Measurements from ENCODE around the gene PAX3.

DNA sequence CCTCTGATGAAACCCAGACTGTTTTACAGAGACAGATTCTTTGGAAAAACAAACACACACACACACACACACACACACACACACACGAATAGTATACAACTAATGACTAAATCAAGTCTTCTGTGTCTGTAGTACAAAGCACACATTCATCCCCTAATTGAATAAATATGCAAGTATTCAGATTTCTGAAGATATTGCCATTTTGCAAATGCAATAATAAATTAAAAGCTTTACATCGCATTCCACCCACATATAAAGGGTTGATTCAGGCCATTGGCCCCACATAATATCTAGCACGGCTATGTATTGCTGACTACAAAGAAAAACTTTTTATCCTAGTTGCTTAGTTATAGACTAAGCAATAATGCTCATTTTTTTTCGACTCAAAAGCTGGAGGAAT is 86.2 kb downstream of the PAX3 start:
- TF ChIP-seq POLR2AphosphoS5 (IDR thresholded peaks at IDR 0.05) (no peak), POLR2A (IDR thresholded peaks at IDR 0.05) (no peak)
- TF ChIP-seq, protein P1, sequence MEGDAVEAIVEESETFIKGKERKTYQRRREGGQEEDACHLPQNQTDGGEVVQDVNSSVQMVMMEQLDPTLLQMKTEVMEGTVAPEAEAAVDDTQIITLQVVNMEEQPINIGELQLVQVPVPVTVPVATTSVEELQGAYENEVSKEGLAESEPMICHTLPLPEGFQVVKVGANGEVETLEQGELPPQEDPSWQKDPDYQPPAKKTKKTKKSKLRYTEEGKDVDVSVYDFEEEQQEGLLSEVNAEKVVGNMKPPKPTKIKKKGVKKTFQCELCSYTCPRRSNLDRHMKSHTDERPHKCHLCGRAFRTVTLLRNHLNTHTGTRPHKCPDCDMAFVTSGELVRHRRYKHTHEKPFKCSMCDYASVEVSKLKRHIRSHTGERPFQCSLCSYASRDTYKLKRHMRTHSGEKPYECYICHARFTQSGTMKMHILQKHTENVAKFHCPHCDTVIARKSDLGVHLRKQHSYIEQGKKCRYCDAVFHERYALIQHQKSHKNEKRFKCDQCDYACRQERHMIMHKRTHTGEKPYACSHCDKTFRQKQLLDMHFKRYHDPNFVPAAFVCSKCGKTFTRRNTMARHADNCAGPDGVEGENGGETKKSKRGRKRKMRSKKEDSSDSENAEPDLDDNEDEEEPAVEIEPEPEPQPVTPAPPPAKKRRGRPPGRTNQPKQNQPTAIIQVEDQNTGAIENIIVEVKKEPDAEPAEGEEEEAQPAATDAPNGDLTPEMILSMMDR (IDR thresholded peaks at IDR 0.05): no peak

Measured in prostate gland (tissue), 2 donors.